Measurements from ENCODE around the gene HBA2.

- TF ChIP-seq POLR2A (IDR thresholded peaks at IDR 0.05), result no peak
- TF ChIP-seq, protein P1, sequence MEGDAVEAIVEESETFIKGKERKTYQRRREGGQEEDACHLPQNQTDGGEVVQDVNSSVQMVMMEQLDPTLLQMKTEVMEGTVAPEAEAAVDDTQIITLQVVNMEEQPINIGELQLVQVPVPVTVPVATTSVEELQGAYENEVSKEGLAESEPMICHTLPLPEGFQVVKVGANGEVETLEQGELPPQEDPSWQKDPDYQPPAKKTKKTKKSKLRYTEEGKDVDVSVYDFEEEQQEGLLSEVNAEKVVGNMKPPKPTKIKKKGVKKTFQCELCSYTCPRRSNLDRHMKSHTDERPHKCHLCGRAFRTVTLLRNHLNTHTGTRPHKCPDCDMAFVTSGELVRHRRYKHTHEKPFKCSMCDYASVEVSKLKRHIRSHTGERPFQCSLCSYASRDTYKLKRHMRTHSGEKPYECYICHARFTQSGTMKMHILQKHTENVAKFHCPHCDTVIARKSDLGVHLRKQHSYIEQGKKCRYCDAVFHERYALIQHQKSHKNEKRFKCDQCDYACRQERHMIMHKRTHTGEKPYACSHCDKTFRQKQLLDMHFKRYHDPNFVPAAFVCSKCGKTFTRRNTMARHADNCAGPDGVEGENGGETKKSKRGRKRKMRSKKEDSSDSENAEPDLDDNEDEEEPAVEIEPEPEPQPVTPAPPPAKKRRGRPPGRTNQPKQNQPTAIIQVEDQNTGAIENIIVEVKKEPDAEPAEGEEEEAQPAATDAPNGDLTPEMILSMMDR (IDR thresholded peaks at IDR 0.05 in 4 of 5, conservative IDR thresholded peaks at IDR 0.05 in 1 of 5), result no peak
Observed at GRCh38 chr16:162271-162991, 10.2 kb upstream of the HBA2 start.

Data from gastrocnemius medialis (tissue), 4 donors.